Suprapubic skin (tissue), 3 donors: ENCODE measurements around the gene SELENOI.

Experiments
- EP300 ChIP-seq: sonication (generic); formaldehyde crosslinking; IDR thresholded peaks from one replicate; pipeline ENCODE4 v1.6.1; 2017; ENCODE audit warnings: antibody characterized with exemption
- TF ChIP-seq, protein P1 (sequence below), 2 donors: fragments of 200-600 bp in 1 of 2; fragments of 450-650 bp in 1 of 2; sonication (generic) in 1 of 2; IDR thresholded peaks; one replicate each; pipeline ENCODE4 v1.5.1; 2016 to 2019; ENCODE audit warnings: antibody characterized with exemption in 2 of 2, mild to moderate bottlenecking in 1 of 2, moderate library complexity in 1 of 2

DNA sequence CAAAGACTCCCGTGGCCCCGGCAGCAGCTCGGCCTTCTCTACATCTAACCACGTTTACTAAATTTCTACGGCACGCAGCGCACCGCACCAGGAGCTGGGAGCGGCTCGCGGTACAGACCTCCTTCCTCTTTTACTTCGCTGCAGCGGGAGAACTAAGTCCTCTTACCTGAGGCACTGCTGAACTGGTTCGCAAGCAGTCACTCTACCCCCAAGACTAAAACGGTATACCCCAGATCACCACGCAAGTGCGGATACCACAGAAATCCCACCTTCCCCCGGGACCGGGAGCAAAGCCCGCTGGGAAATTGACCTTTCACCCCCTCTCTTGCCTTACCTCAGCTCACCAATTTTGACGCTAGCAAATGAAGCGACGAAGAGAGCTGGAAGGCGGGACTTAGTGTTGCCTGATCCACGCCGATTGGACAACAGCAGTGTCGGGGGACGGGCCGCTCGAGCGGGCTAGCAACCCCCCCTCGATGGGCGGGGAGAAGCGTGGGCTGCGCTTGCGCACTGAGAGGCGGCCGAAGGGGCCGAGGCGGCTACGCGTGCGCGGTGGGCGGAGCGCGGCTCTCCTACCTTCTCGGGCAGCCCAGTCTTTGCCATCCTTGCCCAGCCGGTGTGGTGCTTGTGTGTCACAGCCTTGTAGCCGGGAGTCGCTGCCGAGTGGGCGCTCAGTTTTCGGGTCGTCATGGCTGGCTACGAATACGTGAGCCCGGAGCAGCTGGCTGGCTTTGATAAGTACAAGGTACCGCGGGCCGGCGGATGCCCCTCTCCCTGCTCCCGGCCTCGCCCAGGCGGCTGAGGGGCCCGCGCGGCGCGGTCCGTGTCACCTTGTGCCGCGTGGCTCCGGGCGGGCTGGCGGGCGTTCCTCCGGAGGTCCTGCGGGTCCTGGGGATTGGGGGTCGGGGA, at the start of gene SELENOI:
- TF ChIP-seq, protein P1, sequence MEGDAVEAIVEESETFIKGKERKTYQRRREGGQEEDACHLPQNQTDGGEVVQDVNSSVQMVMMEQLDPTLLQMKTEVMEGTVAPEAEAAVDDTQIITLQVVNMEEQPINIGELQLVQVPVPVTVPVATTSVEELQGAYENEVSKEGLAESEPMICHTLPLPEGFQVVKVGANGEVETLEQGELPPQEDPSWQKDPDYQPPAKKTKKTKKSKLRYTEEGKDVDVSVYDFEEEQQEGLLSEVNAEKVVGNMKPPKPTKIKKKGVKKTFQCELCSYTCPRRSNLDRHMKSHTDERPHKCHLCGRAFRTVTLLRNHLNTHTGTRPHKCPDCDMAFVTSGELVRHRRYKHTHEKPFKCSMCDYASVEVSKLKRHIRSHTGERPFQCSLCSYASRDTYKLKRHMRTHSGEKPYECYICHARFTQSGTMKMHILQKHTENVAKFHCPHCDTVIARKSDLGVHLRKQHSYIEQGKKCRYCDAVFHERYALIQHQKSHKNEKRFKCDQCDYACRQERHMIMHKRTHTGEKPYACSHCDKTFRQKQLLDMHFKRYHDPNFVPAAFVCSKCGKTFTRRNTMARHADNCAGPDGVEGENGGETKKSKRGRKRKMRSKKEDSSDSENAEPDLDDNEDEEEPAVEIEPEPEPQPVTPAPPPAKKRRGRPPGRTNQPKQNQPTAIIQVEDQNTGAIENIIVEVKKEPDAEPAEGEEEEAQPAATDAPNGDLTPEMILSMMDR (IDR thresholded peaks at IDR 0.05): no peak
- TF ChIP-seq EP300: no peak
